ENCODE data around the gene SLC9A7. TPM values are rescaled to one million over a fixed set of nuclear protein-coding genes. Genes with fewer than 3 reads are reported as not detected.
A peak's percentile ranks its signal among the peaks of the same experiment; 100 is the strongest.

The SLC9A7 gene
- total RNA-seq, 1 donor from 2014 or later = 8.6 TPM

- DNase-seq (ENCODE audit: low spot score) (peak; percentile 73), ATAC-seq (peak; percentile 94)
These were observed 51.5 kb downstream of the SLC9A7 start for GRCh38 chrX:46707274-46707965.

DNA sequence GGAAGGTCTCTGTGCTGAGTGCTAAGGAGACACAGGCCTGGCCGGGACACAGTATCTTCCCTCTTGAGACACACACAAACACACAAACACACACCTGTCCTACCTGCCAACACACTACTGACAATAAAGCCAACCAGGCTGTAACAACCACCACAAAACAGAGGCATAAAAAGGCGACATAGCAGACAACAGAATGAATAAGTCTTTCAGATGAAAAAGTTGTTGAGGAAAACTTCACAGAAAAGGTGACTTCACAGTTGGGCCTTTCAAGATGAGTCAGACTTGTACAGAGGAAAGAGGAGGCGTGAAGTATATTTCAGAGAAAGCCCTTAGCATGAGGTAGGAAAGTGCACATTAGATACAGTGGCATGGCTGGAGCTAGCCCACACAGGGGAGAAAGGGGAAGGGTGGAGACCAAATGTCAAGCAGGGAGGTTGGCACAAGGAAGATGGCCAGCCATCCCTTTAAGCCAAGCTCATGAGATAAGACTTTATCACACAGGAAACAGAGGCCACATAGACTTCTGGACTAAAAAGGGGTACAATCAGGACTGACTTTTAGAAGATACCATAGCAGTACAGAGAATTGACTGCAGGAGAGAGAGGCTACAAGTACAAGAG lies 54.0 kb downstream of the SLC9A7 start:
- no peak for DNase-seq (ENCODE audit: low spot score)

GRCh38 chrX:46703980-46704379 lies 54.9 kb downstream of the SLC9A7 start:
- no peak for DNase-seq (ENCODE audit: low spot score)

More for the DNA sequence above, 54.0 kb downstream of the SLC9A7 start:
- ATAC-seq = no peak

DNA sequence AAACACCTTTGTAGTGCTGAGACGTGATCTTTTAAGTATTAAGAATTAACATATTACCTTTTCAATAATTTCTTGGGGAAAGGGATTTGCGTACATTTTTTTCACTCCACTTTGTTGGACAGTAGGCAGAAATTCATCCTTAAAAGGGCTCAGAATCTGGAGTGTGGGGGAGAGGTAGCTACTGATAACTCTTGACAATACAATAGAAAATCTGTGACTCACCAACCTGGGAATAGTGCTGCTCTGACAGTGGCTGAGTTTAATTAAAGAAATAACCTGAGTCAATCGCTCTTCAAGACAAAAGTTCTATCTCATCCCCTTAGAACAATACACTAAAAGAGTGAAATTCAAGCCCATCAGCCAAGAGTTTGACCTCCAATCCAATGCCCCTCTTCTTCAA lies 60.2 kb downstream of the SLC9A7 start:
- no peak for DNase-seq (ENCODE audit: low spot score)
- ATAC-seq = no peak

More at GRCh38 chrX:46703980-46704379, 54.9 kb downstream of the SLC9A7 start:
- no peak for ATAC-seq

DNA sequence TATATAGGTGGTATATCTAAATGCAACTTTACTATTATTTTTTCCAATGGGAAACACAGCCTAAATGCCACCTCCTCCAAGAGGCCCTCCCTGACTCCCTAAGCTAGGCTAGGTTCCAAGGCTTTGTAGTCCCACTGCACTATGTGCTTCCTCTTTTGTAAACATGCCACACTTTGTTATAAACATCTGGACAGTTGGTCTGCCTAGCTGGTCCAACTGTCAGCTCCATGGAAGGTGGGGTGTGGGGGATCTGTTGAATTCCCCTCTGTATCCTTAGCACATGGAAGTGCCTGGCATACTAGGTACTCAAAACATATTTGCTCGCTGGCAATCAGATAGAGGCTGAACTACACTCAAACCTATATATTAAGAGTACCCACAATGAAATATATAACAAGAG lies 63.4 kb downstream of the SLC9A7 start:
- no peak for ATAC-seq
- no peak for DNase-seq (ENCODE audit: low spot score)

DNA sequence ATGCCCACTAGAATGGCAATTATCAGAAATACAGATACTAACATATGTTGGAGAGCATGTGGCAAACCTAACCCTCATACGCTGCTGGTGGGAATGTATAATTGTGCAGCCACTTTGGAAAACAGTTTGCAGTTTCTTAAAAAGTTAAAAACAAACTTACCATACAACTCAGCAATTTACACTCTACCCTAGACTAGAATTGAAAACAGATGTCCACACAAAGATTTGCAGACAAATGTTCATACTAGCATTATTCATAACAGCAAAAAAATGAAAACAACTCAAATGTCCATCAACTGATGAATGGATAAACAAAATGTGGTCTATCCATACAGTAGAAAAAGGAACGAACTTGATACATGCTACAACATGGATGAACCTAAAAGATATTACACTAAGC lies 64.4 kb downstream of the SLC9A7 start:
- ATAC-seq = no peak
- no peak for DNase-seq (ENCODE audit: low spot score)

- DNase-seq (ENCODE audit: low spot score) (no peak), ATAC-seq (no peak)
These were observed 65.8 kb downstream of the SLC9A7 start for GRCh38 chrX:46693149-46693548.

DNA sequence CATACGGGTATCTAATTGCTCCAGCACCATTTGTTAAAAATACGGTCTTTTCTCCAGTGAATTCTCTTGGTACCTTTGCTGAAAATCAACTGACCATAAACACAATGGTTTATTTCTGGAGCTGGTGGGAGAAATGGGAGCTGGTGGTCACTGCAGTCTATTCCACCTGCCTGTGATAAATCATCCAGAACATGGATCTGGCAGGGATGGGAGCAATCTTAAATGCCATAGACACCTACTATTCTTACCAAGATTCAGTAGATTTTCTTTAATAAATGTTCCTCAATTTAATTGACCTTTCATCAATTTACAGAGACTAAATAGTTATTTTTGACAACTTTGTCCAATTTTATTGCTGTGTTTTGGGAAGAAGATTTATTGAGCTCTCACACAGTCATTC lies 68.1 kb downstream of the SLC9A7 start:
- DNase-seq (ENCODE audit: low spot score) (no peak), ATAC-seq (no peak)

GRCh38 chrX:46687619-46688018 lies 71.3 kb downstream of the SLC9A7 start:
- DNase-seq (ENCODE audit: low spot score) (no peak), ATAC-seq (no peak)

DNA sequence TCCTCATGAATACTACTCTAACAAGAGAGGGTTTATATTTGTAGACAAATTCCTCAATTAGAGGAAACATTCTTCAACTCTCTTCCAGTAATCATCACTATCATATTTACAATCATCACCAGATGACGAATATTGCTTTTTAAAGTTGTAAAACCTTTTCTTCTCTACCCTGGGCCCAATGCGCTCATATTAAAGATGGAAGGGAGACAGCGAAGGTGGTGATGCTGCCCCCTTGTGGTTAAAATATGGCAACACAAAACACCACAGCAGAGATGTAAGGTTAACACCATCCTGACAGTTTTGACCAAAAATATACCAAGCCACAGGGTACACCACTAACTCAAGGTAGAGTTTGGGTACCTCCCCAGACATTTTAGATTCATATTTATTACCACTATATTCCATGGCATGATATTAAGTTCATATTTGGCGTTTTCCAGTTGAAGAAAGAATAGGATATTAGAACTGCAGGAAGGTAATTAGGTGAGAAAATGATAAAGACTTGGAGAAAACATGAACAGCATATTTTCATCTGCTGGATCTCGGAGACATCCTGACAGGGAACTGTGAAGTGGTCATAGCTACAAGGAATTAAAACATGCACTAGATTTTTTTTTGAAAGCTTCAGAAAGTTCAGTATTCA lies 72.8 kb downstream of the SLC9A7 start:
- ATAC-seq (peak; percentile 80), DNase-seq (ENCODE audit: low spot score) (no peak)

GRCh38 chrX:46683048-46683447 lies 75.9 kb downstream of the SLC9A7 start:
- no peak for ATAC-seq
- no peak for DNase-seq (ENCODE audit: low spot score)

DNA sequence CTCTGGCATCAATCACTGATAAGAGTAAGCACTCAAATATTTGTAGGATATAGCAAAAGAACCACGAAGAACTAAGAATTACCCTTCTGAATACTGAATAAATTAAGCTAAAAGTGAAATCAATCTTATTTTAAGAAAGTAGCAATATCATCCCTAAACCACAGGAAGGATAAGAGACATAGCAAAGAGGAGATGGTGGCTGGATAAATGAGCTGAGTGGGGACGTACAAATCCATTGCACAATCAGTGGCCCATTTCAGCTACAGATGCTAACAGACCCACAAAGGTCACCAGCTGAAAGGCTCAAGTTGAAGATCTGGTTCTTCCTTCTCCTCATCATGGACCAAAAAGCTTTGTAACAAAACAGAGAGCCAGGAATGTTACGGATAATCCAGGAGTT lies 77.1 kb downstream of the SLC9A7 start:
- no peak for ATAC-seq

DNA sequence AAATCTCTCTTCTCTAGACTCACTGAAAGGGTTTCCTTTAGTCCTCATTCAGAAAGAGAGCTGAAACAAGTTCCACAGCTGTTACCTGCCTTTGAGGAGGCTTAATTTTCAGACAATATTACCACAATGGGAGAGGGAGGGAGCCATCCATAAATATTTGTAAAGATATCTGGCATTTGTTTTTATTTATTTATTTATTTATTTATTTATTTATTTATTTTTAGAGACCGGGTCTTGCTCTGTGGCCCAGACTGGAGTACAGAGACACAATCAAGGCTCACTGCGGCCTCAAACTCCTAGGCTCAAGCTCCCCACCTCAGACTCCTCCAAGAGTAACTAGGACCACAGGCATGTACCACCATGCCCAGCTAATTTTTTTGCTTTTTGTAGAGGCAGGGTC lies 80.7 kb downstream of the SLC9A7 start:
- ATAC-seq = no peak
- DNase-seq (ENCODE audit: low spot score) = no peak

More for the DNA sequence above, 77.1 kb downstream of the SLC9A7 start:
- DNase-seq (ENCODE audit: low spot score) = no peak

GRCh38 chrX:46676399-46677356 lies 82.2 kb downstream of the SLC9A7 start:
- ATAC-seq (no peak), DNase-seq (ENCODE audit: low spot score) (no peak)

DNA sequence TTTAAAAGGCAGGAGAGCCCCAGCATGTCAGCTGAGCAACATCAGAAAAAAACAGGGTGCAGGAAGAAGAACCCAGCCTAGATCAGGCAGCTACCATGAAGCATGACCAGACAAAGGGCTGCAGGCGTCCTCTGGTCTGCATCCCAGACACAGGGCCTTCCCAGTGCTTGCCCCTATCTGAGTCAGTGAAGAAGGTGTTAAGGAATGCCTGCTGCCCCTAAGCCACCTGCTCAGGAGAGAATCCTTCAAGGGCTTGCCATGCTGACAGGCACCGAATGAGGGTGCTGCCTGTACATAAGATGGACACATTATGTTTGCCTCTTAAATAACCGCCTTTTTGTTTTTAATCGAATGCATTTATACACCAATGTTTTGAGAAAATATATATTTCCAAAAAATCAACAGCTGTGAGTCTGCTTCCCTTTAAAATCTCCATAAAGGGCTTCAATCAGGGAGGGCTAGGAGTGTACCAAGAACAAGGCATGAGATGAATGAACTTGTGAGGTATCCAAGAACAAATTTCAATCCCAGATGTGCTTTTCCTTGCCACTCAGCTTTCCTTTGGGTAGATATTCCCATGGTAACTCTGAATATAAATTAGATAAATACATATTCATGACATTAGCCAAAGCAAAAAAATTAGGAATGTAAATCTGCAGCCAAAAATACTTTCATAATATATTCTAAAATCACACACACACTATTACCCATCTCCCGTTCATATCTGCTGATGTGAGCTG lies 85.1 kb downstream of the SLC9A7 start:
- DNase-seq (ENCODE audit: low spot score) (no peak), ATAC-seq (no peak)

- no peak for ATAC-seq
- DNase-seq (ENCODE audit: low spot score) = no peak
These were observed 88.6 kb downstream of the SLC9A7 start for GRCh38 chrX:46670316-46670715.

DNA sequence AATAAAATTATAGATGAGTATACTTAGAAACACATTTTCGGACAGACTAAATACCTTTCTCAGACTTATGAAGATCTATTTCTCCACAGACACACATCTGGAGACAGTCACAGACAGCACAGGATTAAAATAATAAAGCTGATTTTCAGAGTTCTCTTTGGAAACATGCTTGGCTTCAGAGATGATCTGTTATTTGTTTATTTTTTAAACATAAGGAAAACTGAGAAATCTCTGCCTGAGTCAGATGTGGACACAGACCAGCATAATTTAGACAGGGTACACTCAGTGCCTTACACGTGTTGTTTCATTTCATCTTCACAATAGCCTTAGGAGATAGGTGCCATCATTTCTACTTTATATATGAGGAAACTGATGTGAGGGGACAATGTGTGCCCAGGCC lies 92.1 kb downstream of the SLC9A7 start:
- no peak for DNase-seq (ENCODE audit: low spot score)

DNA sequence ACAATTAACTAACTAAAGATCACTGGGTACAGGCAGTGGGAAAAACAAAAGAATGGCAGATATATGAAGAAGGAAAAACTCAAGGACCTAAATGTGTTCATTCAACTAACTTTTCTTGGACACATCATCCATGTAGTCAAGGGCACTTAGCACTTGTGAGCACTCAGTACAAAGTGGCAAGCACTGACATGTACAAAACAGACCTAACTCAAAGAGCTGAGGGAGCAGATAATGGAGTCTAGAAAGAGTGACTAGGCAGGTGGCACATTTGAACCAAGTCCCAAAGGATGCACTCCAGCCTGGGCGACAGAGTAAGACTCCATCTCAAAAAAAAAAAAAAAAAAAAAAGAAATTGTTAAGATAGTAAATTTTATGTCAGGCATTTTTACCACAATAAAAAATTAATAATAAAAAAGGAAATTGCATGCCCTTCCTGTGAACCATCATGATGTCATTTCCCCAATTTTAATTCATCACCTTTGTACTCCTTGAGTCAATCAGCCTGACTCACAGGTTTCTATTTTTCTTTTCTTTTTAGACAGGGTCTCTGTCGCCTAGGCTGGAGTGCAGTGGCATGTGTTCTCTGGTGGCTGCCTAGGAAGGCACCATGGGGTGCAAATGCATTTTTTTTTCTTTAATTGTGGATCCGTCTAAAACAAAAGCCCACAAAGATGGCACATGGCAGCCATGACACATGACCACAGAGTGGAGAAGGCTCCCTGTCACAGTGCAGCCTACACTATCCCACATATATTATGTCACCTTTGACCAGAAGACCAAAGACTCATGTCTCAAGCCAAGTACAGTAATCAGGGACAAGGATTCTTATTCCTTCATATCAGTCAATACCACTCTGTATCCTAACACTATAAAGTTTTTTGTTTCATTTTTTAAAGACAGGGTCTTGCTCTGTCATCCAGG lies 93.4 kb downstream of the SLC9A7 start:
- ATAC-seq (no peak), DNase-seq (ENCODE audit: low spot score) (no peak)

More for the DNA sequence above, 92.1 kb downstream of the SLC9A7 start:
- no peak for ATAC-seq
